H9 (cell line): ENCODE data around the gene ACTL7B. TPM values are rescaled to one million over a fixed set of nuclear protein-coding genes. Genes with fewer than 3 reads are reported as not detected.

ENCODE experiments used
- DNase-seq: peaks from one replicate; pipeline ENCODE4 v3.0.0-alpha.2; 2017
- H2AFZ ChIP-seq: one replicate; pipeline ENCODE4 v1.6.1; 2013; ENCODE audit warnings: mild to moderate bottlenecking, low read length, control low read depth, moderate library complexity
- H2AK5ac ChIP-seq: 2 replicates; pipeline ENCODE4 v1.6.1; 2013; ENCODE audit warnings: low read length, control low read depth, mixed read lengths; ENCODE audit not compliant: insufficient read length
- H2BK120ac ChIP-seq: one replicate; pipeline ENCODE4 v1.6.1; 2013; ENCODE audit warnings: low read depth, mild to moderate bottlenecking, low read length, control low read depth, inconsistent platforms; ENCODE audit not compliant: poor library complexity, severe bottlenecking
- H2BK12ac ChIP-seq: 2 replicates; pipeline ENCODE4 v1.6.1; 2013; ENCODE audit warnings: low read length, control low read depth, mixed read lengths, low read depth; ENCODE audit not compliant: insufficient read length
- H2BK15ac ChIP-seq: 2 replicates; pipeline ENCODE4 v1.6.1; 2013; ENCODE audit warnings: low read depth, low read length, control low read depth
- H2BK20ac ChIP-seq: one replicate; pipeline ENCODE4 v1.6.1; 2013; ENCODE audit warnings: low read depth, mild to moderate bottlenecking, low read length, control low read depth, inconsistent platforms; ENCODE audit not compliant: poor library complexity, severe bottlenecking
- H2BK5ac ChIP-seq: 2 replicates; pipeline ENCODE4 v1.6.1; 2013; ENCODE audit warnings: low read length, control low read depth, mixed read lengths; ENCODE audit not compliant: insufficient read length
- H3K14ac ChIP-seq: 2 replicates; pipeline ENCODE4 v1.6.1; 2013; ENCODE audit warnings: low read length, control low read depth; ENCODE audit not compliant: insufficient read depth
- H3K18ac ChIP-seq: 2 replicates; pipeline ENCODE4 v1.6.1; 2013; ENCODE audit warnings: low read depth, mild to moderate bottlenecking, mixed read lengths, low read length, control low read depth; ENCODE audit not compliant: insufficient read length
- H3K23ac ChIP-seq: 2 replicates; pipeline ENCODE4 v1.6.1; 2013; ENCODE audit warnings: low read length, control low read depth, mixed read lengths, low read depth; ENCODE audit not compliant: insufficient read length
- H3K23me2 ChIP-seq: 2 replicates; pipeline ENCODE4 v1.6.1; 2013; ENCODE audit warnings: low read depth, mild to moderate bottlenecking, mixed read lengths, low read length, control low read depth; ENCODE audit not compliant: insufficient read length, poor library complexity, severe bottlenecking
- H3K27ac ChIP-seq: 2 replicates; pipeline ENCODE4 v1.5.1; 2013; ENCODE audit warnings: low read length, control low read depth, mixed read lengths, low read depth; ENCODE audit not compliant: insufficient read length
- H3K27me3 ChIP-seq: 2 replicates; pipeline ENCODE4 v1.6.1; 2013; ENCODE audit warnings: low read length, control low read depth, inconsistent platforms; ENCODE audit not compliant: insufficient read depth
- H3K4ac ChIP-seq: 2 replicates; pipeline ENCODE4 v1.6.1; 2013; ENCODE audit warnings: low read depth, mild to moderate bottlenecking, control low read depth, inconsistent platforms, low read length, moderate library complexity
- H3K4me1 ChIP-seq: 2 replicates; pipeline ENCODE4 v1.6.1; 2013; ENCODE audit warnings: low read length, control low read depth, inconsistent platforms; ENCODE audit not compliant: insufficient read depth
- H3K4me2 ChIP-seq: 2 replicates; pipeline ENCODE4 v1.6.1; 2013; ENCODE audit warnings: low read length, control low read depth, mixed read lengths; ENCODE audit not compliant: insufficient read length, insufficient read depth
- H3K56ac ChIP-seq: 2 replicates; pipeline ENCODE4 v1.6.1; 2013; ENCODE audit warnings: low read depth, mild to moderate bottlenecking, mixed read lengths, low read length, control low read depth; ENCODE audit not compliant: insufficient read length
- H3K79me1 ChIP-seq: 2 replicates; pipeline ENCODE4 v1.6.1; 2013; ENCODE audit warnings: low read depth, mild to moderate bottlenecking, moderate library complexity, low read length, control low read depth, inconsistent platforms; ENCODE audit not compliant: insufficient read depth, poor library complexity, severe bottlenecking
- H3K79me2 ChIP-seq: 2 replicates; pipeline ENCODE4 v1.6.1; 2013; ENCODE audit warnings: low read length, control low read depth, inconsistent platforms; ENCODE audit not compliant: insufficient read depth
- H3K9ac ChIP-seq: 2 replicates; pipeline ENCODE4 v1.6.1; 2013; ENCODE audit warnings: low read length, control low read depth, mixed read lengths; ENCODE audit not compliant: insufficient read length; ENCODE audit errors: extremely low read depth
- H3K9me3 ChIP-seq: one replicate; pipeline ENCODE4 v1.6.1; 2013; ENCODE audit warnings: low read depth, low read length, inconsistent platforms; ENCODE audit not compliant: control insufficient read depth
- H3T11ph ChIP-seq: one replicate; pipeline ENCODE4 v1.6.1; 2013; ENCODE audit warnings: mild to moderate bottlenecking, low read length, control low read depth, inconsistent platforms
- H4K20me1 ChIP-seq: one replicate; pipeline ENCODE4 v1.6.1; 2013; ENCODE audit not compliant: control insufficient read depth, insufficient read length, insufficient read depth
- H4K5ac ChIP-seq: 2 replicates; pipeline ENCODE4 v1.6.1; 2013; ENCODE audit warnings: low read depth, mild to moderate bottlenecking, mixed read lengths, low read length, control low read depth; ENCODE audit not compliant: insufficient read length
- H4K8ac ChIP-seq: replicated peaks from 2 replicates; pipeline ENCODE4 v1.6.1; 2013; ENCODE audit warnings: low read length, control low read depth, mixed read lengths, low read depth; ENCODE audit not compliant: insufficient read length
- H4K91ac ChIP-seq: 2 replicates; pipeline ENCODE4 v1.6.1; 2013; ENCODE audit warnings: low read depth, mild to moderate bottlenecking, moderate library complexity, mixed read lengths, low read length, control low read depth; ENCODE audit not compliant: insufficient read length
- H3K27ac Mint-ChIP-seq, 3 experiments: 2 replicates in 2 of 3; 3 replicates in 1 of 3; pipeline ENCODE4 v1.8.0; 2020 to 2021; ENCODE audit warnings: mixed read lengths in 3 of 3, mild to moderate bottlenecking in 1 of 3, moderate library complexity in 1 of 3
- H3K27me3 Mint-ChIP-seq: 2 replicates; pipeline ENCODE4 v1.8.0; 2021; ENCODE audit warnings: low read depth, mild to moderate bottlenecking, moderate library complexity, mixed read lengths
- H3K36me3 Mint-ChIP-seq, 3 experiments: 2 replicates in 2 of 3; 3 replicates in 1 of 3; pipeline ENCODE4 v1.8.0; 2020 to 2021; ENCODE audit warnings: low read depth in 3 of 3, mixed read lengths in 3 of 3; ENCODE audit not compliant: insufficient read depth in 1 of 3
- H3K4me1 Mint-ChIP-seq, 2 experiments: 2 replicates each; pipeline ENCODE4 v1.8.0; 2020; ENCODE audit warnings: mixed read lengths in 2 of 2
- H3K4me3 Mint-ChIP-seq, 2 experiments: 2 replicates in 1 of 2; 3 replicates in 1 of 2; pipeline ENCODE4 v1.8.0; 2020 to 2021; ENCODE audit warnings: mild to moderate bottlenecking in 2 of 2, mixed read lengths in 2 of 2, moderate library complexity in 1 of 2
- H3K9me3 Mint-ChIP-seq, 2 experiments: 2 replicates in 1 of 2; 3 replicates in 1 of 2; pipeline ENCODE4 v1.8.0; 2020; ENCODE audit warnings: mild to moderate bottlenecking in 2 of 2, mixed read lengths in 2 of 2, moderate library complexity in 1 of 2
- WGBS: extraction: QIAGEN DNeasy Blood & Tissue Kit; methylation state at CpG from one replicate; pipeline ENCODE4 v1.1.7; 2013; ENCODE audit warnings: missing lambda C conversion rate, low lambda C conversion rate, mixed read lengths; ENCODE audit not compliant: insufficient read length; ENCODE audit errors: extremely low coverage; 5-methylcytosine and 5-hydroxymethylcytosine counted together
- total RNA-seq: library from RNA; stranded (reverse); gene quantifications from 2 replicates; pipeline ENCODE4 v1.2.1, GENCODE V29; 2021
- TF ChIP-seq, protein P1 (sequence below): fragments of 200-600 bp; sonication (generic); conservative IDR thresholded peaks from 3 replicates; pipeline ENCODE4 v1.8.0; 2021; ENCODE audit warnings: antibody characterized with exemption, mild to moderate bottlenecking

The ACTL7B gene
- total RNA-seq, 1 experiment from 2014 or later, result 0.09 TPM

GRCh38 chr9:108859459-108860114 lies 3.8 kb upstream of the ACTL7B start:
- Mint-ChIP-seq H3K27me3 (no peaks in the 10 kb centered on the region; the same call in 1 of the 2 replicates), H3K27ac (no peak overlapping the region)
- WGBS, result no CpG with 5 or more reads among the region's 3 CpGs

More at GRCh38 chr9:108859459-108860114, 3.8 kb upstream of the ACTL7B start:
- H4K91ac ChIP-seq, result no peak overlapping the region
- no peaks in the 10 kb centered on the region for H3K27me3 ChIP-seq
- no peak overlapping the region for H2BK20ac ChIP-seq
- H2BK5ac ChIP-seq, result no peak overlapping the region
- H4K20me1 ChIP-seq, result no peaks in the 10 kb centered on the region
- H3K18ac ChIP-seq, result no peak overlapping the region
- H3K23ac ChIP-seq, result no peak overlapping the region
- no peak overlapping the region for H2AFZ ChIP-seq
- TF ChIP-seq, protein P1, sequence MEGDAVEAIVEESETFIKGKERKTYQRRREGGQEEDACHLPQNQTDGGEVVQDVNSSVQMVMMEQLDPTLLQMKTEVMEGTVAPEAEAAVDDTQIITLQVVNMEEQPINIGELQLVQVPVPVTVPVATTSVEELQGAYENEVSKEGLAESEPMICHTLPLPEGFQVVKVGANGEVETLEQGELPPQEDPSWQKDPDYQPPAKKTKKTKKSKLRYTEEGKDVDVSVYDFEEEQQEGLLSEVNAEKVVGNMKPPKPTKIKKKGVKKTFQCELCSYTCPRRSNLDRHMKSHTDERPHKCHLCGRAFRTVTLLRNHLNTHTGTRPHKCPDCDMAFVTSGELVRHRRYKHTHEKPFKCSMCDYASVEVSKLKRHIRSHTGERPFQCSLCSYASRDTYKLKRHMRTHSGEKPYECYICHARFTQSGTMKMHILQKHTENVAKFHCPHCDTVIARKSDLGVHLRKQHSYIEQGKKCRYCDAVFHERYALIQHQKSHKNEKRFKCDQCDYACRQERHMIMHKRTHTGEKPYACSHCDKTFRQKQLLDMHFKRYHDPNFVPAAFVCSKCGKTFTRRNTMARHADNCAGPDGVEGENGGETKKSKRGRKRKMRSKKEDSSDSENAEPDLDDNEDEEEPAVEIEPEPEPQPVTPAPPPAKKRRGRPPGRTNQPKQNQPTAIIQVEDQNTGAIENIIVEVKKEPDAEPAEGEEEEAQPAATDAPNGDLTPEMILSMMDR, result no peak
- H3K79me2 ChIP-seq, result no peaks in the 10 kb centered on the region
- no peak overlapping the region for H4K8ac ChIP-seq
- Mint-ChIP-seq H3K4me3 (no peak overlapping the region), H3K4me1 (no peaks in the 10 kb centered on the region), H3K9me3 (no peaks in the 10 kb centered on the region), H3K36me3 (peaks cover 0 to 4% (median 0%) of the 10 kb centered on the region in 3 experiments; a peak in 1 of 7 replicates)
- H3K79me1 ChIP-seq, result no peaks in the 10 kb centered on the region
- no peaks in the 10 kb centered on the region for H3K9me3 ChIP-seq
- H3K4me2 ChIP-seq, result no peak overlapping the region
- no peak overlapping the region for H3K56ac ChIP-seq
- no peak overlapping the region for H2AK5ac ChIP-seq
- H2BK12ac ChIP-seq, result no peak overlapping the region
- H2BK15ac ChIP-seq, result no peak overlapping the region
- no peaks in the 10 kb centered on the region for H3K23me2 ChIP-seq
- H3K27ac ChIP-seq, result no peak overlapping the region
- no peak overlapping the region for H3T11ph ChIP-seq
- no peaks in the 10 kb centered on the region for H3K4me1 ChIP-seq
- H3K4ac ChIP-seq, result no peak overlapping the region
- no peak overlapping the region for H3K14ac ChIP-seq
- no peak overlapping the region for H2BK120ac ChIP-seq
- no peak overlapping the region for H3K9ac ChIP-seq
- H4K5ac ChIP-seq, result no peak overlapping the region
- DNase-seq, result no peak
